HG02798 (cell line): Measurements from ENCODE around the gene CSKMT.
"Not testable (repeated sequence)": the region's sequence is repeated elsewhere in the genome, so short reads cannot be mapped to it uniquely, and the experiment has no call there.

ENCODE experiments used
- ATAC-seq: cut with Tn5 transposase; IDR thresholded peaks from one replicate; pipeline ENCODE4 v1.9.1; 2021; ENCODE audit warnings: mild to moderate bottlenecking; ENCODE audit not compliant: unreplicated experiment, poor library complexity

Gene CSKMT

DNA sequence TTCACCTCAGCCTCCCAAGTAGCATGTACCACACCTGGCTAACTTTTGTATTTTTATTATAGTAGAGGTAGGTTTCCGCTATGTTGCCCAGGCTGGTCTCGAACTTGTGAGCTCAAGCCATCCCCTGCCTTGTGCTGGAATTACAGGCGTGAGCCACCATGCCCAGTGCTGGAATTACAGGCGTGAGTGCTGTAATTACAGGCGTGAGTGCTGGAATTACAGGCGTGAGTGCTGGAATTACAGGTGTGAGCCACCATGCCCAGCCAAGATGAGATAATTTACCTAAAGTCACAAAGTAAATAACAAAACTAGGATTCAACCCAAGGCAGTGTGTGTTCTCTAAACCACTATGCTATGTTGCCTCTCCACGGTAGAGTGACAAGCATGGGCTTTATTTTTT is 17.4 kb downstream of the CSKMT start:
- no peak for ATAC-seq

DNA sequence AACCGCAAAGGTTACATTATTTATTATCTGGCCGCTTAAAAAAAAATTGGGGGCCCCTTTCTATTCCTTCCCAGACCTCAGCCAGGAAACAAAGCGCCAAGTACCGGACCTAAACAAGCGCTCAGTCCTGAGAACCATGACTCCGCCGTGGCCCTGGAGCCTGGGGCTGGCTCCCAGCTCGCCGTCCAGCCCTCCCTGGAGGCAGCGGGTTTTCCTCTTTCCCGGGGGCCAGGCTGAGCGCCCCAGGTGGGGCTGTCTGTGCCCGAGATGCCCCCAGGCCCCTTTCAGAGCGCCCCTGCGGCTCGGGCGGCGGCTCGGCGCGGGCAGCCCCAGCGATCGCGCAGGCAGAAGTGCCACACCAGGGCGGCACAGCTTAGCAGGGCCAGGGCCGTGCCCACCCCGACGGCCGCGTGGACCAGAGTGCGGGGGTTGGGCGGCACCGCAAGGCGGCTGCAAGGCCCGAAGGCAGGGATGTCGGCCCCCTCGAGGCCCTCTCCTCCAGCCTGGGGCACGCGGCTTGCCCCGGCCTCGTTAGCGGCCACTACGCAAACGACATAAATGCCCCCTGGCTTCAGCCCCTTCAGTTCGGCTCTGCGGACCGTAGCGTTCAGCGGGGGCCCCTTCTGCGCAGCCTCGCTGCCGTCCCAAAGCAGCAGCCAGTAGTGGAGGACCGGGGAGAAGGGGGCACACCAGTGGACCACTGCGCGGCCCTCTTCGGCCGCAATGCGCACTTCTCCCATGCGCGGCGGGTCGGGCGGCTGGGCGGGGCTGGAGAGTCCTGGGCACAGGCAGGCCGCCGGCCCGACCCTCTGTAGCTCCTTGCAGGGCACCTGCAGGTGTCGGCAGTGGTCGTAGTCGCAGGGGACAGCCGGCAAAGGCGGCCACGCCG is 22.6 kb downstream of the CSKMT start:
- ATAC-seq = no peak

DNA sequence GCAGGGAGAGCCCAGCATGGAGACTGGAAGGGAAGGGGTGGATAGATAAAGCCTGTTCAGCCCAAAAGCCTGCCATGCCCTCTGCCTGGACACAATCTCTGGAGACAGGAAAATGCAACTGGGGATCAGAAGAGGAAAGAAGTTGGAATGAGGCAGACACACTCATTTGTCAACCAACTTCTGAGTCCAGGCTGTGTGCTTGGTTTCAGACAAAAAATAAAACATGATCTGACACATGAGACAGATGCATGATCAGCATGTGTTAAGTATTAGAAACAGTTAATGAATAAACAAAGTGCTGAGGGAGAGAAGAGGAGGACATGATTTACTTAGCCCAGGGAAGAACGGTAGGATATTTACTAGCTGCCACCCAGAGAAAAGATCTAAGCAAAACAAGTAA is 23.4 kb downstream of the CSKMT start:
- ATAC-seq = no peak

DNA sequence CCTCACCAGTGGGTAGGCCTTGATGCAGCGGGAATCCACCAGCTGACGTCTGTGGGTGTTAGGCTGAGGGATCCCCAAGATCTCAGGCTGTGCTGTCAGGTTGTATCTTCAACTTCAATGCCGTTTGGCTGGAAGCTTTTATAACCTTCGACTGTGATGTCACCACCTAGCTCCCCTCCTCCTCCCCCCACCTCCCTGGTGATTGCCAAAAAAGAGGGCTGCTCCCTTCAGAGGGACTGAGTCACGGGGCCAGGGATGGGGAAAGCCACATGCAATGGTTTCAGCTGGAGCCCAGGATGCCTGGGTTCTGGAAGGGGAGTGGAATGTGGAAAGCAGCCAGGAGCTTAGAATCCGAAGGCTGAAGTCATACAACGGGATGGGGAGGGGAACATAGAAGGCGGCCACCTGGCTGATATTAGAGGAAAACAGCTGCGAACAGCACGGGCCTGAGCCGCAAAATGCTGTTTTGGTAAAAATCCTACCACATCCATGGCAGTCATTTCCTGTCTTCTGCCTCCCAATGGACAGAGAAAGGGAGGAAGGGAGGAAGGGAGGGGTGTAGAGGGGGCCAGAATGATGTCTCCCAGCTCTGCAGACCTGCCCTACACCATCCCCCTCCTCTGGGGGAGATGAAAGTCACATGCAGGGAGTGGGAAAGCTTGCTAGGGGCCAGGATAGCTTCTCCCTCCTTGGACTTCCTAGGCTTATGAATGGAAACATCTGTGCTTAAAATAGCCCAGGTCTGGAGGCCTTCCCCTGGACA is 24.5 kb downstream of the CSKMT start, which contains the start of gene LRRN4CL:
LRRN4CL (minus strand) TSS at position 110 of the 763 bp plus-strand sequence. CDS start 1,022 bp downstream, outside the sequence.
- no peak for ATAC-seq

DNA sequence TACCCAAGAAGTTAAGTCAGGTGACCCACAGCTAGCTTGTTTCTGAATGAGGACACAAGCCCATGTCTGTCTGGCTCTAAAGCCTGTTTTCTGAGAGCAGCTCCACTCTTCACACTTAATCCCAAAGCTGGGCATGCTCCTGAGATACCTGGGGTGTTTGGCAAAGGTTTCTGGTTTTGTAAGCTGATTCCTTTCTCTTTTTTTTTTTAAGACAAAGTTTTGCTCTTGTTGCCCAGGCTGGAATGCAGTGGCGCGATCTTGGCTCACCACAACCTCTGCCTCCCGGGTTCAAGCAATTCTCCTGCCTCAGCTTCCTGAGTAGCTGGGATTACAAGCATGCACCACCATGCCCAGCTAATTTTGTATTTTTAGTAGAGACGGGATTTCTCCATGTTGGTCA is 28.5 kb downstream of the CSKMT start:
- ATAC-seq = not testable (repeated sequence)

DNA sequence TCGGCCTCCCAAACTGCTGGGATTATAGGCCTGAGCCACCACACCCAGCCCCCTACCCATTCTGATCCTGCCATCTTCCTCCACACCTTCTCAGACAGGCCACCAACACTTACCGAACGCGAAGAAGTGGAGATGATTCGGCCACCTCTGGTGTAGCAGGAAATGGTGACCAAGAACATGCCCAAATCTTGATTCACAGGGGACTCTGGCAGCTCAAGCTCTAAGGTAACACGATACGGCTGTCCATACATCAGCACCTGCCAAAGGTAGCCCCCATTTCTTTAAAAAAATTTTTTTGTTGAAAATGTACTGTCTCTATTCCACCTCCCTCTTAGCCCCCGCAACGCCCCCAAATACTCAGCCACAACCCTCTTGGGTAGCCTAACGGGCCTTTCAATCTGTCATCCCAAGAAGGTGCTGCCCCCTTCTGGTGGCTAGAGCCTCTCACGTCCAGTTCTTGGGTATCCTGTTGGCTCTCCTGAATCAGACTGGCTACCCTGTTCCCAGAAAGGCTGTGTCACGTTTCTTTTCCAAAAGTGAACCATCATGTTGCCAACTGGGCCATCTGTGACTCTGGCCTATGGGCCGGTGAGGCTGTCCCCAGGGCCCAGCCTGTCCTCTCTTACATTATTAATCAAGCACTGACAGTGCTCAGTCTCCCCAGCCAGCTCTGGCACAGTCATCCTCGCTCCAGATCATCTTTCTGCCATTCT is 29.5 kb downstream of the CSKMT start:
- ATAC-seq = no peak

DNA sequence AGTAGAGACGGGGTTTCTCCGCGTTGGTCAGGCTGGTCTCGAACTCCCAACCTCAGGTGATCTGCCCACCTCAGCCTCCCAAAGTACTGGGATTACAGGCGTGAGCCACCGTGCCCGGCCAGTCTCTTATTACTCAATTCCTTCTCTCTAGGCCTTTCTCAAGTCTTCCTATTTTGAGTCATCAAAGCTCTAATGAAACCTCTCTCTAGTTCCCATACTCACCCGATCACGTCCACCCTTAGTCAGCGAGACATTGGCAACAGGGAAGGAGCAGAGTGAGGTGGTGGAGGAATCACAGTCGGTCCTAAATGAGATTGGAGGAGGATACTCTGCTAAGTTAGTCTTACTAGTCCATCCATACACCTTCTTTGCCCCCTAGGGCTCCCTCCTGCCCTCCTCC is 37.1 kb downstream of the CSKMT start:
- ATAC-seq = no peak

DNA sequence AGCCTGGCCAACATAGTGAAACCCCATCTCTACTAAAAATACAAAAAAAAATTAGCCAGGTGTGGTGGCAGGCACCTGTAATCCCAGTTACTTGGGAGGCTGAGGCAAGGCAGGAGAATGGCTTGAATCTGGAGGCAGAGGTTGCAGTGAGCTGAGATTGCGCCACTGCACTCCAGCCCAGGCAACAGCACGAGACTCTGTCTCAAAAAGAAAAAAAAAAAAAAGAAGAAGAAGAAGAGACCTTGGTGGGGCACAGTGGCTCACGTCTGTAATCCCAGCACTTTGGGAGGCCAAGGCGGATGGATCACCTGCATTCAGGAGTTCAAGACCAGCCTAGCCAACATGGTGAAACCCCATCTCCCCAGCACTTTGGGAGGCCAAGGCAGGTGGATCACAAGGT is 38.8 kb downstream of the CSKMT start:
- ATAC-seq = not testable (repeated sequence)

DNA sequence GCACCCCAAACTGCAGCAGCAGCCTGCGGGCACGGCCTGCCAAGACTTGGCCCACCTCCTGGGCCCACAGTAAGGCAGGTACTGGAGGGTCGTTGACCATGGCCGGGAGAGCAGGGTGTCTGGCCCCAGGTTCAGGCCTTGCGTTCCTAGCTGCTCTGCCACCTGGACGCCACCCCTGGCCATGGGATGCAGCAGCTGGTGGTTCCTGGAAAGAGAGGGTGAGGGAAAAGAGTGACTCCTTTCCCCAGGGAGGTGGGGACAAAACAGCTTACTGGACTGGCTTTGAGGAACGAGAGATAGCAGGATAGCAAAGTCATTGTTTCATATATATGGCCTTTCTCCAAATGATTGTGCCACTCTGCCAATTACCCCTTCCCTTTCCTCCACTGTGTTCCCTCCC is 40.3 kb downstream of the CSKMT start:
- ATAC-seq = no peak

DNA sequence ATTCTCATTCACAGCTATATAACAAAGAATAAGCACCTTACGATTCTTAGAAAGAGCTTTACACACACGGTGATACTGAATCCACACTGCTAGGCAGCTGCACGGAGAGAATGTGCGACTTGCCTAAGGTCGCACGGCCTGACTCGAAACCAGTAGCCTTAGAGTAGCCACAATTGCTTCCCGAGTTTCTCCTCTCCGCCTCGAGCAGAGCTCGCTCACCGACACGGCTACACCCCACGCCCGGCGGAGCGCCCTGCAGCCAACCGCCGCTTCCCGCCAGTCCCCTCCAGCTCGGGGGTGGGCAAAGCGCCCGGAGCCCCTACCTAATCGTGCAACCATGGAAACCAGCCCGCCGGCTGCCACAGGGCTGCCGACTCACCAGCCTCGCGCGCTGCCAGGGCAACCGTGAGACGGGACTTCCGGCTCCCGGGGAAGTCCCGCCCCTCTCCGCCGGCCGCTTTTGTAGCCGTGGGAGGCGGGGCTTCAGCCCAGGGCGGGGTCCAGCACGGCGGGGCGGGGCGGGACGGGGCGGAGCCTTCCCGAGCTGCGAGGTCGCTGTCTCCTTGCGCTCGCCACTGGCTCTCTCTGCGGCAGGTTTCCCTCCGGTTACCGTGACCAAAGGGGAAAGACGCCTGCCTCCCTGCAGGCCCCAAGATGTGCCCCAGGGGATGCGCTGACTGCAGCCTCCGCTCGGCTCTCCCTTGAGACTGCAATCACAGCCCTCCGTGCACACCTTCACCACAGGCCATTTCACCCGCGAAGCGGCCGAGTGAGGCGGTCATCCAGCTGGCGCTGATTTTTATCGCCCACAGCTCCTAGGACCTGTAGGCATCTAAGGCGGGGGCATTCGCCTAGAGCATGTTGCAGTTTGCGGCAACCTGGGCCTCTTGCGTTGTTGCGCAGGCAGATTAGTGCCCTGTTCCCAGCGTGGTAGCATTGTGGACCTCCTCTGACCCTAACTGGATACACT is 41.1 kb downstream of the CSKMT start:
- ATAC-seq = peak; percentile 70

DNA sequence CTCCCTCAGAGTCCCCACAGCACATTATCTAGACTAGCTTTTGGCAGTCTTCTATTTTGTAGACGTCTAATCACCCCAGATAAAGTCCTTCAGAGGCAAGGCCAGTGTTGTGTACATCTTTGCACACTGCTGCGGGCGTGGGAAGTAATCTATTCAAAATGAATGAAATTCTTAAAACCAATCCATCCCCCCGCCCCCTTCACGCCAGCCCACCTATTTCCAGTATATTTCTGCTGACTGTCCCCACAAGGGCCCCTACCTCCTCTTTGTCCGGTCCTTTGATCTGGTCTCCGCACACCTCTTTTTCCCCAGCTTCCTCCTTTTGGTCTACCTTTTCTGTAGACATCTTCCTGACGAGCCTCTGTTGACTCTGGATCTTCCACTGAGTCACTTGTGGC is 41.7 kb downstream of the CSKMT start:
- no peak for ATAC-seq

DNA sequence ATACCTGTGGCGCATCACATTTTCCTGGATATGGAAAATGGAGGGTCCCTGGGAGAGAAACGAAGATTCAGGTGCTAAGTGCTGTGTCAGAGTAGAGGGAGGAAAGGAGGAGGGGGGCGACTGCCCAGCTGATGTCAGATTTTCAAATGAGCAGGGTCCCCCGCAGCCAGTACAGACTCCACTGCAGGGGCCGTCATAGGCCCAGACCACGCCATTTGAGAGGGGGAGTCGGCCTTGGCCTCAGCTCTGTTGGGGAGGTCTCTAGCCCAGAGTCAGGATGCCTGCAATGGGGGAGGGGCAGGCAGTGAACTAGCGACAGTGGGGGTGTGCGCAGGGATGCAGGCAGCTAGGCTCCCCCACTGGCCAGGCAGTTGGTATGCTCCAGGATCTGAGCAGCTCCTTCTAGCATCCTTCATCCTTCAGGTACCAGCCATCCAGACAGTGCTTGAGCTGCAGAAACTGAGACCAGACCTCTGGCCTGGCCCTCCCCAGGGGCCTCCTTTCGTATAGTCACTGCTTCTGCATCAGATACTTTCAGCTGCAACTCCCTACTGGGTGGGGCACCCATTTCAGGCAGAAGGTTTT is 42.3 kb downstream of the CSKMT start, which contains the start of the genes BSCL2 and GNG3:
BSCL2 (minus strand) TSS at position 148 of the 585 bp plus-strand sequence. CDS start 229 bp downstream, outside the sequence.
GNG3 (plus strand) TSS at position 400 of the 585 bp plus-strand sequence. CDS start 620 bp downstream, outside the sequence.
- ATAC-seq = no peak

DNA sequence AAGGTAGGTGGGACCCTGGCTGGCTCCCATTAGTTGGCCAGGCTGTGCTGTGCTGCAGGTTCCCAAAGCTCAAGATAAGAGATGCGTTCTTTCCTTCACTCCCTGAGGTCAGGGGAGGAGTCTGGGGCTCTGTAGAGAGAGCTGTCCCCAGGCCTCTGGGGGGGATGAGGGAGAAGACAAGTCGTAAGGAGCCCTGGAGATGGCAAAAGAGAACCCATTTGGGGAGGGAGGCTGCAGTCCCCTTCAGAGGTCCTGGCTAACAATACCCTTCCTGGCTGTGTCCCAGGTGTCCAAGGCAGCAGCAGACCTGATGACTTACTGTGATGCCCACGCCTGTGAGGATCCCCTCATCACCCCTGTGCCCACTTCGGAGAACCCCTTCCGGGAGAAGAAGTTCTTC is 43.3 kb downstream of the CSKMT start:
- no peak for ATAC-seq

DNA sequence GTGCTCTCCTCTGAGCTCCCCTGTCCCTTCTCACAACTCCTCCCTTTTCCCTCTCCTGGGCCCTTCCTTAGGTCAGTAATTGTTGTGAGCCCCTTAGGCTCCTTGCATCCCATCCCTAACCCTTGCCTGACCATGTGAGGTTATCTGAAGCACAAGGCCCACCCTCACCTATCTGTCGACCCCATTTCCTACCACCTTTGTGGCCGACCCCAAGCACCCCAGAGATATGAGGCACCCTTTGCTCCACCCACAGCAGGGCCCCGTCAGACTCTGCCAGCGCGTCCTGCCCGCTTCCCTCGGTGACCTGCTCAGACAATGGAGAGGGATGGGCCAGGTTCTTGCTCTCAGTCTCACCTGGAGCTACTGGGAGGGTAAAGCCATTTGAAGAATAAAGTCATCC is 43.7 kb downstream of the CSKMT start:
- no peak for ATAC-seq

DNA sequence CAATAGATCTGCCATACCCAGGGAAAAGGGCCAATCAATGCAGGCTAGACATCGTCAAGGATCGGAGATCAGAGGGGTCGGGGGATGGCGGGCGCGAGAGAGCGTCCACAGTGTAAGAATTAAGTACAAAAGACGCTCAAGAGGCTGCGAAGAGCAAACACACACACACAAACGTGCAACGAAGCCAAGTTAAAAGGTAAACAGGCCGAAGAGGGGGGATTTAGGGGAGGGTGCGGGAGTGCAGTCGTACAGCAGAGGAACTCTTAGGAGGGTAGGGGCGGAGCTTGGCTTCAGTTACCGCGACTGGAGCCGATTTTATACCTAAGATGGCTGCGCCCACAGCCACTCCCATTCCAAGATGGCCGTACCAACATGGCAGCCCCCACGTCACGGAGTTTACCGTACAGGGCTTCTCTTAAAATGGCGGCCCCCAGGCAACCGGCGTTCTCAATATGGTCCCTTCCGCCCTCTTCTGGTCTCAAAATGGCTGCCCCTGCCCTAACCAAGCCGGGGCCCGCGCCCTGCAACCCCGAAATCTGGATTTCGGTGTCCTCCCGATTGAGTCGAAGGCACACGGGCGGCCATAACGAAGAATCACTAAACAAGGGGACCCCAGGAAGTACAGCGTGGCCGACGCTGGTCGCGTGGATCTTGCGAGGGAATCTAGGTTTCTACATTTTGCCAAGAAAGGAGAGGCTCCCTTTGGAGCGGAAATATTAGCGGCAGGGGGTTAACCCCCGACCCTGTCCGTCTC is 44.3 kb downstream of the CSKMT start:
- ATAC-seq = peak; percentile 77

DNA sequence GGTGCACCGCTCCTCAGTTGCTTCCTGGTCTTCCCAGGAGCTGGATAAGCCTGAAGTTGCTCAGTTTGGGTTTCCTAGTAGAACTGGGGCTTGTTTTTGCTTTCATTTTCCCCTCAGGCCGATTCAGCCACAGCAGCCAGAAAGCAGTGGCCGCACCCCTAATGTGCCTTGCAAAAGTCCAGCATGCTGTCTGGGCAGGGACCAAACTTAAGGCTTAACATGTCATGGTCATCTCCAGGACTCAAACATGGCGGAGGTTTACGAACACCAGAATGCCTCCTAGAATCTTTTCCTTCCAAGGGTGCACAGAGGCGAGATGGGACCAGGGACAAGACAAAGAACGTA is 44.9 kb downstream of the CSKMT start:
- no peak for ATAC-seq

DNA sequence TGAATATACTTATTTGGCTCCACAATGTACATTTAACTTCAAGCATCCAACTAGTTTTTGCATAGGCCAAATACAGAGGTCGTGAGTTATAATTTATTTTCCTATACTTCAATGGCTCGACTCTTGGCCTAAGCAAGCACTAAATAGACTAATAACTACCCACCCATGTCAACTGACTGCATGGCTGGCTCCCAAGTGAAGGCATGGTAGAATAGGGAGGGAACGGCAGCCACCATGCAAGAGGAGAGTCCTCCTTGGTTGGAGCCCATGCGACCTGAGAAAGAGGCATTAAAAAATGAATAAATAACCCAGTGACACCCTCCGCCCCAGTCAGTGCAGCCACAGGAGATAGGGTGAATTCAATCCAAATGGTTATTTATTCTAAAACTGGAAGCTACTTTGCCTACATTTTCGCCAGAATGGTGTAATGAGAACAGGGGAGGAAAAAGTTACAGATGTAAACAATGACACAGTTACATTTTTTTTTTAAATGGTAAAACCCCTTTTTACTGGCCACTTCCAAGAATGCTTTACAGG is 47.2 kb downstream of the CSKMT start:
- no peak for ATAC-seq

DNA sequence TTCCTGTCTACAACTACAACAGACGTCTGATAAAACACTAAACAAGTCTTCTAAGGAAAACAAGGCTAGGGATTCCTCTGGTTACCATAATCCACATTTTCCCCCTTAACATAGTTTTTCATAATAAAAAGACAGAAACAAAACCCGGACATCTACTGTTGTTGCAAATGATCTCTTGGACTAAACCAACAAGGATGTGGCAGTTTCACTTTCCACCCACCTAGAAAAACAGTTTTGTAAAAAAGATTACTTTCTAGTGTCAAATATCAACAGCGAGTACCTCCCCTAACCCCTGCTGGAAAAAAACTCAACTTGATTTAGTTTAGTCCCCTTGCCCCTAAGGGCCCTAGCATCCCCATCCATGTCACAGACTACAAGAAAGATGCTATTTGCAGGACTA is 47.7 kb downstream of the CSKMT start:
- ATAC-seq = no peak
